ENCODE data around the gene ZNF407.

DNA sequence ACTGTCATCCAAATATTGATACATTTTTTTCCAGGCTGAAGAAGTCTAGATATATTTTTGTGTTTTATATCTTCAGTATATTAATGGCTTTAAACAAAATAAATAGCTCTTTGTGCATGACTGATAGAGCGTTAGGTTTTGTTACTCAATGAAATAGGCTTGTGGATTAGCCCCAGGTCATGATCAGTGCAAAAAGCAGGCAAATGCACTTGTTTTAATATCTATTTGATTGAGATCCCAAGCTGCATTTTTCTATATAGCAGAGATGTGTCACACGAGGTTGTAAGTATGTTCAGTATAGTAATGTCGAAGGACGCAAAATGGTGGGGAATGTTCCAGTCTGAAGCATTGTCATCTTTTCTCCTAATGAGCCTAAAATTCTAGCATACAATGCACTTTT, 198.5 kb downstream of the ZNF407 start:
- TF ChIP-seq EP300 (IDR thresholded peaks at IDR 0.05) (no peak), POLR2A (IDR thresholded peaks at IDR 0.05) (no peak)
- TF ChIP-seq, protein P1, sequence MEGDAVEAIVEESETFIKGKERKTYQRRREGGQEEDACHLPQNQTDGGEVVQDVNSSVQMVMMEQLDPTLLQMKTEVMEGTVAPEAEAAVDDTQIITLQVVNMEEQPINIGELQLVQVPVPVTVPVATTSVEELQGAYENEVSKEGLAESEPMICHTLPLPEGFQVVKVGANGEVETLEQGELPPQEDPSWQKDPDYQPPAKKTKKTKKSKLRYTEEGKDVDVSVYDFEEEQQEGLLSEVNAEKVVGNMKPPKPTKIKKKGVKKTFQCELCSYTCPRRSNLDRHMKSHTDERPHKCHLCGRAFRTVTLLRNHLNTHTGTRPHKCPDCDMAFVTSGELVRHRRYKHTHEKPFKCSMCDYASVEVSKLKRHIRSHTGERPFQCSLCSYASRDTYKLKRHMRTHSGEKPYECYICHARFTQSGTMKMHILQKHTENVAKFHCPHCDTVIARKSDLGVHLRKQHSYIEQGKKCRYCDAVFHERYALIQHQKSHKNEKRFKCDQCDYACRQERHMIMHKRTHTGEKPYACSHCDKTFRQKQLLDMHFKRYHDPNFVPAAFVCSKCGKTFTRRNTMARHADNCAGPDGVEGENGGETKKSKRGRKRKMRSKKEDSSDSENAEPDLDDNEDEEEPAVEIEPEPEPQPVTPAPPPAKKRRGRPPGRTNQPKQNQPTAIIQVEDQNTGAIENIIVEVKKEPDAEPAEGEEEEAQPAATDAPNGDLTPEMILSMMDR (IDR thresholded peaks at IDR 0.05): no peak
